Measurements from ENCODE around the gene ZDHHC16.
A peak's percentile ranks its signal among the peaks of the same experiment; 100 is the strongest.

The ZDHHC16 gene

DNA sequence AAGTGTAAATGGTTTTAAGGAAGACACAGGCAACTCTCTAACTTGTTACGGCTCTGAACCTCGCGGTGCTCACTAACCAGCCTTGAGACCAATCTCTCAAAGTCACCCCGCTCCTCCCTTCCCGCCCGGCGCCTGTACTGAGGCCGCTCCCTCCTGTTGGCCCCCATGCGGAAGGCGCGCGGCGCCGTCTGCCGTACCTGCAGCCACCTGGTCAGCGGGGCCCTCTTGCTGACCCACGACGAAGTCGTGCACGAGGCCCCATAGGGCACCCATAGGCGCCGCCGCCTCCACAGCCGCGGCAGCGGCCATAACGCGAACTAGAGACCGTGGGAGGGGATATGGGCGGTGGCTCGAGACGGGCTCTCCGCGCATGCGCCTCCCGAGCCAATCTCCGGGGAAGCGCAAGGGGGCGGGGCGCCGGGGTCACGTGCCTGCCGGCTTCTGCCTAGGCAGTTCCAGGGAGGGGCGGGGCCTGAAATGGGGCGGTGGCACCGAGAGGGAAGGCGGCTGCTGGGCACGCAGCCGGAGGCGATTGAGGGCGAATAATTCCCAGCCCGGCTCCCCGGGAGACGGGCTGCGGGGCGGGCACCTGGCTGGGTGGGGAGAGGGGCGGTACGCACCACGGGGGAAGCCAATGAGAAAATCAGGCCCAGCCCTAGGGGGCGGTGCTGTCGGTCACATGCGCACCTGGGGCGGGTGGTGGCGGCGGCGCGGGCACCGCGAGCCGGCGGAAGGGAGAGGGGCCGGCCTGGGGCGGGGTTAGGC is 52.3 kb downstream of the ZDHHC16 start, which contains the start of gene MMS19 (continued):
- TF ChIP-seq ZNF610 (tag by site-specific recombination; IDR thresholded peaks at IDR 0.05; ENCODE audit: borderline replicate concordance) = peak; percentile 82
- 0 out of 2 replicates have a peak, but pooled peaks have one; percentile 9 for TF ChIP-seq ZNF157 (tag by site-specific recombination; IDR thresholded peaks at IDR 0.05)
- no peak for TF ChIP-seq ZNF621 (tag by site-specific recombination; IDR thresholded peaks at IDR 0.05)
- peak; percentile 72 for TF ChIP-seq SP7 (tag by site-specific recombination; IDR thresholded peaks at IDR 0.05)
- TF ChIP-seq KLF8 (tag by site-specific recombination; IDR thresholded peaks at IDR 0.05) = peak; percentile 68
- TF ChIP-seq, protein P1, sequence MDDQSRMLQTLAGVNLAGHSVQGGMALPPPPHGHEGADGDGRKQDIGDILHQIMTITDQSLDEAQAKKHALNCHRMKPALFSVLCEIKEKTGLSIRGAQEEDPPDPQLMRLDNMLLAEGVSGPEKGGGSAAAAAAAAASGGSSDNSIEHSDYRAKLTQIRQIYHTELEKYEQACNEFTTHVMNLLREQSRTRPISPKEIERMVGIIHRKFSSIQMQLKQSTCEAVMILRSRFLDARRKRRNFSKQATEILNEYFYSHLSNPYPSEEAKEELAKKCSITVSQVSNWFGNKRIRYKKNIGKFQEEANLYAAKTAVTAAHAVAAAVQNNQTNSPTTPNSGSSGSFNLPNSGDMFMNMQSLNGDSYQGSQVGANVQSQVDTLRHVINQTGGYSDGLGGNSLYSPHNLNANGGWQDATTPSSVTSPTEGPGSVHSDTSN (CRISPR knock-in tag; IDR thresholded peaks at IDR 0.05) = peak; percentile 78; the same call in 1 of the 2 replicates
- no peak for TF ChIP-seq ZNF785 (tag by site-specific recombination; IDR thresholded peaks at IDR 0.05)
- TF ChIP-seq ZEB2 (tag by site-specific recombination; IDR thresholded peaks at IDR 0.05) = peak; percentile 83
- TF ChIP-seq ZIC2 (tag by site-specific recombination; IDR thresholded peaks at IDR 0.05) = peak; percentile 51; the same call in 1 of the 2 replicates
- TF ChIP-seq TSHZ1 (tag by site-specific recombination; IDR thresholded peaks at IDR 0.05; ENCODE audit: borderline replicate concordance) = 0 out of 2 replicates have a peak, but pooled peaks have one; percentile 5
- no peak for TF ChIP-seq ZNF10 (tag by site-specific recombination; IDR thresholded peaks at IDR 0.05)
- TF ChIP-seq KLF7 (tag by site-specific recombination; IDR thresholded peaks at IDR 0.05; ENCODE audit: borderline replicate concordance) = peak; percentile 15; the same call in 1 of the 2 replicates
- peak; percentile 94 for TF ChIP-seq SP3 (tag by site-specific recombination; IDR thresholded peaks at IDR 0.05)
- no peak for TF ChIP-seq SETDB1 (IDR thresholded peaks at IDR 0.05; ENCODE audit: insufficient read length, low read length)
- TF ChIP-seq KLF1 (tag by site-specific recombination; IDR thresholded peaks at IDR 0.05) = peak; percentile 85
- TF ChIP-seq ZNF521 (tag by site-specific recombination; IDR thresholded peaks at IDR 0.05) = no peak
- TF ChIP-seq ZFP37 (tag by site-specific recombination; IDR thresholded peaks at IDR 0.05) = peak; percentile 83; the same call in 1 of the 2 replicates
- TF ChIP-seq, protein P2, sequence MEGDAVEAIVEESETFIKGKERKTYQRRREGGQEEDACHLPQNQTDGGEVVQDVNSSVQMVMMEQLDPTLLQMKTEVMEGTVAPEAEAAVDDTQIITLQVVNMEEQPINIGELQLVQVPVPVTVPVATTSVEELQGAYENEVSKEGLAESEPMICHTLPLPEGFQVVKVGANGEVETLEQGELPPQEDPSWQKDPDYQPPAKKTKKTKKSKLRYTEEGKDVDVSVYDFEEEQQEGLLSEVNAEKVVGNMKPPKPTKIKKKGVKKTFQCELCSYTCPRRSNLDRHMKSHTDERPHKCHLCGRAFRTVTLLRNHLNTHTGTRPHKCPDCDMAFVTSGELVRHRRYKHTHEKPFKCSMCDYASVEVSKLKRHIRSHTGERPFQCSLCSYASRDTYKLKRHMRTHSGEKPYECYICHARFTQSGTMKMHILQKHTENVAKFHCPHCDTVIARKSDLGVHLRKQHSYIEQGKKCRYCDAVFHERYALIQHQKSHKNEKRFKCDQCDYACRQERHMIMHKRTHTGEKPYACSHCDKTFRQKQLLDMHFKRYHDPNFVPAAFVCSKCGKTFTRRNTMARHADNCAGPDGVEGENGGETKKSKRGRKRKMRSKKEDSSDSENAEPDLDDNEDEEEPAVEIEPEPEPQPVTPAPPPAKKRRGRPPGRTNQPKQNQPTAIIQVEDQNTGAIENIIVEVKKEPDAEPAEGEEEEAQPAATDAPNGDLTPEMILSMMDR (tag by site-specific recombination; IDR thresholded peaks at IDR 0.05) = peak; percentile 22; the same call in 1 of the 2 replicates
- TF ChIP-seq ZXDB (tag by site-specific recombination; IDR thresholded peaks at IDR 0.05) = peak; percentile 76
- TF ChIP-seq ZNF830 (tag by site-specific recombination; IDR thresholded peaks at IDR 0.05; ENCODE audit: low read depth) = no peak
- TF ChIP-seq SP2 (tag by site-specific recombination; IDR thresholded peaks at IDR 0.05) = peak; percentile 95
- TF ChIP-seq, protein P3, sequence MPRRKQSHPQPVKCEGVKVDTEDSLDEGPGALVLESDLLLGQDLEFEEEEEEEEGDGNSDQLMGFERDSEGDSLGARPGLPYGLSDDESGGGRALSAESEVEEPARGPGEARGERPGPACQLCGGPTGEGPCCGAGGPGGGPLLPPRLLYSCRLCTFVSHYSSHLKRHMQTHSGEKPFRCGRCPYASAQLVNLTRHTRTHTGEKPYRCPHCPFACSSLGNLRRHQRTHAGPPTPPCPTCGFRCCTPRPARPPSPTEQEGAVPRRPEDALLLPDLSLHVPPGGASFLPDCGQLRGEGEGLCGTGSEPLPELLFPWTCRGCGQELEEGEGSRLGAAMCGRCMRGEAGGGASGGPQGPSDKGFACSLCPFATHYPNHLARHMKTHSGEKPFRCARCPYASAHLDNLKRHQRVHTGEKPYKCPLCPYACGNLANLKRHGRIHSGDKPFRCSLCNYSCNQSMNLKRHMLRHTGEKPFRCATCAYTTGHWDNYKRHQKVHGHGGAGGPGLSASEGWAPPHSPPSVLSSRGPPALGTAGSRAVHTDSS (tag by site-specific recombination; IDR thresholded peaks at IDR 0.05) = no peak
- peak; percentile 100 for TF ChIP-seq ZBTB8A (tag by site-specific recombination; IDR thresholded peaks at IDR 0.05)
- peak; percentile 94 for TF ChIP-seq ZNF335 (tag by site-specific recombination; conservative IDR thresholded peaks at IDR 0.05)
- peak; percentile 61; the same call in 1 of the 2 replicates for TF ChIP-seq ZFP69B (tag by site-specific recombination; IDR thresholded peaks at IDR 0.05)
- no peak for TF ChIP-seq ZNF174 (tag by site-specific recombination; IDR thresholded peaks at IDR 0.05)
- TF ChIP-seq SCRT2 (tag by site-specific recombination; IDR thresholded peaks at IDR 0.05) = peak; percentile 82
- peak; percentile 85 for TF ChIP-seq ZBTB17 (tag by site-specific recombination; IDR thresholded peaks at IDR 0.05)
- TF ChIP-seq ZNF585B (tag by site-specific recombination; IDR thresholded peaks at IDR 0.05) = no peak
- no peak for TF ChIP-seq GLI4 (tag by site-specific recombination; IDR thresholded peaks at IDR 0.05)
- TF ChIP-seq ZNF645 (tag by site-specific recombination; IDR thresholded peaks at IDR 0.05) = 0 out of 2 replicates have a peak, but pooled peaks have one; percentile 20
- 0 out of 2 replicates have a peak, but pooled peaks have one; percentile 10 for TF ChIP-seq ZNF146 (tag by site-specific recombination; IDR thresholded peaks at IDR 0.05)
